ENCODE measurements around the gene DPP7. TPM values are rescaled to one million over a fixed set of nuclear protein-coding genes. Genes with fewer than 3 reads are reported as not detected.

The DPP7 gene
- total RNA-seq, 4 donors from 2014 or later, result 71.4 to 139 (median 96.5) TPM

DNA sequence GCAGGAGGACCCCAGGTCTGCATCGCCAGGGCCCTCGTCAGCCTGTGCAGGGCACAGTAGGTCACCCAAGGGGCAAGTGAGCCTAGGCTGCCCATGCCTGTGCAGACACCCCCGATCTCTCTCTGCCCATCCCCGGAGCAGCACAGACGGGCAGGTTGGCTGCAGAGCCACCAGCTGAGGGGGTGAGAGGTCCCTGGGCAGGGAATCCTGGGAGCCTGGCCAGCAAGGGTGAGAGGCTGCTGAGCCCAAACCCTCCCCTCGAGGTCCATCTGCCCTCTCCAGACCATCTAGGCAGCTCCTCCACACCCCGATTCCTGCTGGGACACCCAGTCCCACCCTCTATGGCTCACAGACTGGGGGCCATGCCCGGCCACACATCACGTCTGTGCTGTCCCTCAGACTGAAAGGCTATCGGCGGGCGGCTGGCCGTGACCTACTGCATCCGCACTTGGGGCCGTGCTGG is 2.8 kb upstream of the DPP7 start:
- peaks cover 24% of the 10 kb centered on the region for H3K4me1 ChIP-seq
- DNase-seq (ENCODE audit: low spot score in 2 of 2), result peak in 1 of 2 donors; percentile 62
- H3K4me3 ChIP-seq, result no peak overlapping the region
- H3K9me3 ChIP-seq, result no peaks in the 10 kb centered on the region
- H3K36me3 ChIP-seq, result peaks cover 7% of the 10 kb centered on the region
- WGBS, result 90% methylated on average over 13 of the region's 15 CpGs
- TF ChIP-seq POLR2A (IDR thresholded peaks at IDR 0.05) (no peak), POLR2AphosphoS5 (IDR thresholded peaks at IDR 0.05) (no peak), EP300 (IDR thresholded peaks at IDR 0.05) (no peak)
- TF ChIP-seq, protein P1, sequence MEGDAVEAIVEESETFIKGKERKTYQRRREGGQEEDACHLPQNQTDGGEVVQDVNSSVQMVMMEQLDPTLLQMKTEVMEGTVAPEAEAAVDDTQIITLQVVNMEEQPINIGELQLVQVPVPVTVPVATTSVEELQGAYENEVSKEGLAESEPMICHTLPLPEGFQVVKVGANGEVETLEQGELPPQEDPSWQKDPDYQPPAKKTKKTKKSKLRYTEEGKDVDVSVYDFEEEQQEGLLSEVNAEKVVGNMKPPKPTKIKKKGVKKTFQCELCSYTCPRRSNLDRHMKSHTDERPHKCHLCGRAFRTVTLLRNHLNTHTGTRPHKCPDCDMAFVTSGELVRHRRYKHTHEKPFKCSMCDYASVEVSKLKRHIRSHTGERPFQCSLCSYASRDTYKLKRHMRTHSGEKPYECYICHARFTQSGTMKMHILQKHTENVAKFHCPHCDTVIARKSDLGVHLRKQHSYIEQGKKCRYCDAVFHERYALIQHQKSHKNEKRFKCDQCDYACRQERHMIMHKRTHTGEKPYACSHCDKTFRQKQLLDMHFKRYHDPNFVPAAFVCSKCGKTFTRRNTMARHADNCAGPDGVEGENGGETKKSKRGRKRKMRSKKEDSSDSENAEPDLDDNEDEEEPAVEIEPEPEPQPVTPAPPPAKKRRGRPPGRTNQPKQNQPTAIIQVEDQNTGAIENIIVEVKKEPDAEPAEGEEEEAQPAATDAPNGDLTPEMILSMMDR (IDR thresholded peaks at IDR 0.05), result no peak
- peaks cover 3% of the 10 kb centered on the region for H3K27me3 ChIP-seq
- no peak overlapping the region for H3K27ac ChIP-seq

DNA sequence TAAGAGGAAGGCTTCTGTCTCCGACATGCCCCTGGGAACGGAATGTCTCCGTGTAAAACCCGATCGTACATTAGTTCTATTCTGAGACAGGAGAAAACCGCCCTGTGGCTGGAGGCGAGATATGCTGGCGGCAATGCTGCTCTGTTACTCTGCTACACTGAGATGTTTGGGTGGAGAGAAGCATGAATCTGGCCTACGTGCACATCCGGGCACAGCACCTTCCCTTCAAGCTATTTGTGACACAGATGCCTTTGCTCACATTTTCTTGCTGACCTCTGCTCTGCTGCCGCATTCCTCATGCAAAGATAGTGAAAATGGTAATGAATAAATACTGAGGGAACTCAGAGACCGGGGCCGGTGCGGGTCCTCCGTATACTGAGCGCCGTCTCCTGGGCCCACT is 2.2 kb upstream of the DPP7 start:
- TF ChIP-seq POLR2AphosphoS5 (IDR thresholded peaks at IDR 0.05) (no peak), POLR2A (IDR thresholded peaks at IDR 0.05) (no peak), EP300 (IDR thresholded peaks at IDR 0.05) (no peak)
- TF ChIP-seq, protein P1 (IDR thresholded peaks at IDR 0.05), result no peak
- H3K4me1 ChIP-seq, result peaks cover 23% of the 10 kb centered on the region
- WGBS, result 70% methylated on average over 17 of the region's 17 CpGs
- no peak for DNase-seq (ENCODE audit: low spot score in 2 of 2)
- no peak overlapping the region for H3K4me3 ChIP-seq
- H3K27ac ChIP-seq, result no peak overlapping the region
- H3K36me3 ChIP-seq, result peaks cover 13% of the 10 kb centered on the region
- H3K9me3 ChIP-seq, result no peaks in the 10 kb centered on the region
- peaks cover 3% of the 10 kb centered on the region for H3K27me3 ChIP-seq

GRCh38 chr9:137116027-137116507 is 1.5 kb upstream of the DPP7 start:
- no peak for DNase-seq (ENCODE audit: low spot score in 2 of 2)
- no CpG with 5 or more reads among the region's 6 CpGs for WGBS
- H3K27ac ChIP-seq, result no peak overlapping the region
- peaks cover 20% of the 10 kb centered on the region for H3K36me3 ChIP-seq
- TF ChIP-seq POLR2A (IDR thresholded peaks at IDR 0.05), result no peak
- TF ChIP-seq, protein P1 (IDR thresholded peaks at IDR 0.05), result no peak
- no peak for TF ChIP-seq EP300 (IDR thresholded peaks at IDR 0.05)
- no peak for TF ChIP-seq POLR2AphosphoS5 (IDR thresholded peaks at IDR 0.05)
- H3K27me3 ChIP-seq, result peaks cover 3% of the 10 kb centered on the region
- peaks cover 22% of the 10 kb centered on the region for H3K4me1 ChIP-seq
- H3K9me3 ChIP-seq, result no peaks in the 10 kb centered on the region
- no peak overlapping the region for H3K4me3 ChIP-seq

- TF ChIP-seq EP300 (IDR thresholded peaks at IDR 0.05) (no peak), POLR2AphosphoS5 (IDR thresholded peaks at IDR 0.05) (no peak), POLR2A (IDR thresholded peaks at IDR 0.05) (no peak)
- TF ChIP-seq, protein P1 (IDR thresholded peaks at IDR 0.05), result no peak
- DNase-seq (ENCODE audit: low spot score in 2 of 2), result peak in 1 of 2 donors; percentile 63
- WGBS, result 83% methylated on average over 2 of the region's 21 CpGs
- peaks cover 25% of the 10 kb centered on the region for H3K36me3 ChIP-seq
- H3K4me1 ChIP-seq, result peaks cover 22% of the 10 kb centered on the region
- H3K27ac ChIP-seq, result no peak overlapping the region
- no peaks in the 10 kb centered on the region for H3K9me3 ChIP-seq
- no peak overlapping the region for H3K4me3 ChIP-seq
- H3K27me3 ChIP-seq, result peaks cover 3% of the 10 kb centered on the region
These were observed 977 bp upstream of the DPP7 start for GRCh38 chr9:137115394-137116026.

DNA sequence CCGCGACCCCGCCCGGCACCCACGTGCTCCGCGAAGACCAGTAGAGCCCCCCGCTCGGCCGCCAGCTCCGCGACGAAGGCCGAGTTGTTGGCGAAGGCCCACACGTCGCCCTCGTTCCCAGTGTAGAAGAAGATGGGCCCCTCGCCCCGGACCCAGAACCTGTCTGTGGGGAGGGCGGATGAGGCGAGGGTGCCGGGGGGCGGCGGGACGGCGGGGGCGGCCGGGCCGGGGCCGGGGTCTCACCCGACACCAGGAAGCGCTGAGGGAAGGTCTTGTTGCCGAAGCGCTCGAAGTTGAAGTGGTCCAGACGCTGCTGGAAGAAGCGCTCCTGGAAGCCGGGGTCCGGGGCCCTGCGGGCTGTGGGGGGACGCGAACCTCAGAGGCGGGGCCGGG is 317 bp downstream of the DPP7 start:
- no peaks in the 10 kb centered on the region for H3K9me3 ChIP-seq
- TF ChIP-seq EP300 (IDR thresholded peaks at IDR 0.05), result no peak
- TF ChIP-seq, protein P1 (IDR thresholded peaks at IDR 0.05), result no peak
- no peak for TF ChIP-seq POLR2AphosphoS5 (IDR thresholded peaks at IDR 0.05)
- no peak for TF ChIP-seq POLR2A (IDR thresholded peaks at IDR 0.05)
- H3K36me3 ChIP-seq, result peaks cover 38% of the 10 kb centered on the region
- H3K27me3 ChIP-seq, result peaks cover 3% of the 10 kb centered on the region
- peak in 1 of 2 donors; percentile 68 for DNase-seq (ENCODE audit: low spot score in 2 of 2)
- H3K4me1 ChIP-seq, result peaks cover 22% of the 10 kb centered on the region
- 0% methylated on average over 1 of the region's 45 CpGs for WGBS
- H3K27ac ChIP-seq, result no peak overlapping the region
- H3K4me3 ChIP-seq, result peak overlapping the region; percentile 88

All from suprapubic skin (tissue), 4 donors.